Prostate gland (tissue), 2 donors: ENCODE data around the gene CALHM1. TPM values are rescaled to one million over a fixed set of nuclear protein-coding genes. Genes with fewer than 3 reads are reported as not detected.

Experiments
- DNase-seq: peaks from one replicate; pipeline ENCODE4 v3.0.0-alpha.2; 2019; ENCODE audit warnings: low spot score
- H3K27ac ChIP-seq, 2 donors: fragments of 200-600 bp; sonication (generic); 2 replicates each; pipeline ENCODE4 v1.5.1; 2017 to 2019
- H3K27me3 ChIP-seq: fragments of 200-600 bp; sonication (generic); replicated peaks from 2 replicates; pipeline ENCODE4 v1.5.1; 2019; ENCODE audit not compliant: insufficient read depth
- H3K36me3 ChIP-seq, 2 donors: fragments of 200-600 bp; sonication (generic); 1 replicate in 1 of 2; 2 replicates in 1 of 2; pipeline versions ENCODE4 v1.5.1 to v1.8.1; 2017 to 2019
- H3K4me1 ChIP-seq: fragments of 200-600 bp; sonication (generic); replicated peaks from 2 replicates; pipeline ENCODE4 v1.5.1; 2019
- H3K4me3 ChIP-seq, 2 donors: fragments of 200-600 bp; sonication (generic); 2 replicates each; pipeline ENCODE4 v1.5.1; 2017 to 2019
- H3K9me3 ChIP-seq: fragments of 200-600 bp; sonication (generic); 2 replicates; pipeline ENCODE4 v1.5.1; 2017
- POLR2A ChIP-seq: fragments of 450-650 bp; IDR thresholded peaks from one replicate; pipeline ENCODE4 v1.6.1; 2016; ENCODE audit warnings: antibody characterized with exemption, mild to moderate bottlenecking
- POLR2AphosphoS5 ChIP-seq: sonication (generic); formaldehyde crosslinking; IDR thresholded peaks from one replicate; pipeline ENCODE4 v1.6.1; 2017; ENCODE audit warnings: antibody characterized with exemption
- WGBS: methylation state at CpG from one replicate; pipeline ENCODE4 v1.1.5; 2018; 5-methylcytosine and 5-hydroxymethylcytosine counted together
- intact Hi-C: fragments of 100-400 bp; cut with DNase I; formaldehyde crosslinking; loops from one replicate; pipeline ENCODE4 v1.14.2; 2022
- total RNA-seq, 2 donors: library from RNA; depleted of rRNA; stranded (reverse); fragments of >200 nt; gene quantifications; one replicate each; pipeline ENCODE4 v1.1.0, GENCODE V29; 2016
- TF ChIP-seq, protein P1 (sequence below), 4 experiments: fragments of 200-600 bp in 2 of 4; fragments of 450-650 bp in 2 of 4; sonication (generic) in 2 of 4; IDR thresholded peaks; 1 replicate in 3 of 4; 2 replicates in 1 of 4; pipeline ENCODE4 v1.5.1; 2016 to 2019; ENCODE audit warnings: antibody characterized with exemption in 4 of 4, mild to moderate bottlenecking in 2 of 4, moderate library complexity in 2 of 4

Gene CALHM1
- total RNA-seq, 2 donors from 2014 or later = not detected

DNA sequence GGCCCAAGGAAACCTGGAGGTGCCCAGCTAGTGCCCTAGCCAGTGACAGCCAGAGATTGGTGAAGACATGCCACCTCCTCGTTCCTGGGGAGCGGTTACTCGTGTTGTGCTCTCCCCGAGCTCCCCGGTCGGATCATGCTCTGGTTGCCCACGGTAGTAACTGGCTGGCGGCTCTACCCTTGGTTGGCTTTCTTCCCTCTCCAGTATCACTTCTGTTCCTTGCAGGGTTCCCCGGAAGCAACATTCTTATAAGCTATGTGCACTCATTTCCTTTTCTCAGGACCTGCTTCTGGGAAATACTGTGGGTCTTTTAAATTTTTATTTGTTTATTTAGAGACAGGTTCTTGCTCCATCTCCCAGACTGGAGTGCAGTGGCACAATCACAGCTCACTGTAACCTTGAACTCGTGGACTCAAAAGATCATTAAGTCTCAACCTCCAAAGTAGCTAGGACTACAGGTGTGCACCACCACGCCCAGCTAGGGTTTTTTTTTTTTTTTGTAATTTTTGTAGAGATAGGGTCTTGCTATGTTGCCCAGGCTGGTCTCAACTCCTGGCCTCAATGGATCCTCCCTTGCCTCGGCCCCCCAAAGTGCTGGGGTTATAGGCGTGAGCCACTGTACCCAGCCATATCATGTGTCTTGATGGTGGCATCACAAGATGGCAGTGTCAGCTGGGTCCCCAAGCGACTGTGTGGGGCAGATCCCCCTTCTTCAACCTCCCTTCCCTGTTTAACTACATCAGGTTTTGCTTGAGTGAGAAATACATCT is 6.9 kb upstream of the CALHM1 start:
- Histone ChIP-seq H3K27ac (no peak overlapping the region), H3K27me3 (no peaks in the 10 kb centered on the region), H3K4me1 (no peaks in the 10 kb centered on the region), H3K36me3 (no peaks in the 10 kb centered on the region), H3K9me3 (no peaks in the 10 kb centered on the region), H3K4me3 (no peak overlapping the region)
- DNase-seq = no peak
- WGBS = 71% methylated on average over 14 of the region's 14 CpGs
- intact Hi-C loops = no loop called here
- TF ChIP-seq POLR2A (no peak), POLR2AphosphoS5 (no peak)
- TF ChIP-seq, protein P1, sequence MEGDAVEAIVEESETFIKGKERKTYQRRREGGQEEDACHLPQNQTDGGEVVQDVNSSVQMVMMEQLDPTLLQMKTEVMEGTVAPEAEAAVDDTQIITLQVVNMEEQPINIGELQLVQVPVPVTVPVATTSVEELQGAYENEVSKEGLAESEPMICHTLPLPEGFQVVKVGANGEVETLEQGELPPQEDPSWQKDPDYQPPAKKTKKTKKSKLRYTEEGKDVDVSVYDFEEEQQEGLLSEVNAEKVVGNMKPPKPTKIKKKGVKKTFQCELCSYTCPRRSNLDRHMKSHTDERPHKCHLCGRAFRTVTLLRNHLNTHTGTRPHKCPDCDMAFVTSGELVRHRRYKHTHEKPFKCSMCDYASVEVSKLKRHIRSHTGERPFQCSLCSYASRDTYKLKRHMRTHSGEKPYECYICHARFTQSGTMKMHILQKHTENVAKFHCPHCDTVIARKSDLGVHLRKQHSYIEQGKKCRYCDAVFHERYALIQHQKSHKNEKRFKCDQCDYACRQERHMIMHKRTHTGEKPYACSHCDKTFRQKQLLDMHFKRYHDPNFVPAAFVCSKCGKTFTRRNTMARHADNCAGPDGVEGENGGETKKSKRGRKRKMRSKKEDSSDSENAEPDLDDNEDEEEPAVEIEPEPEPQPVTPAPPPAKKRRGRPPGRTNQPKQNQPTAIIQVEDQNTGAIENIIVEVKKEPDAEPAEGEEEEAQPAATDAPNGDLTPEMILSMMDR (IDR thresholded peaks at IDR 0.05) = no peak

DNA sequence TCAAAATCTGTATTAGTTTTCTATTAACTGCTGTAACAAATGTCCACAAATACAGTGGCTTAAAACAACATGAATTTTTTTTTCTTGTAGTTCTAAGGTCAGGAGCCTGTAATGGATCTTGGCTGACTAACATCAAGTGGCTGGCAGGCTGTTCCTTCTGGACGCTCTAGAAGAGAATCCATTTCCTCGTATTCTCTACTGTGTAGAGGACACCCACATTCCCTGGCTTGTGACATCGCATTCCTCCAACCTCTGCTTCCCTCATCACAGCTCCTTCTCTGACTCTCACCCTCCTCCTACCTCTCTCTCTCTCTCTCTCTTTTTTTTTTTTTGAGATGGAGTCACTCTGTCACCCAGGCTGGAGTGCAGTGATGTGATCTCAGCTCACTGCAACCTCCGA is 4.8 kb upstream of the CALHM1 start:
- intact Hi-C loops = no loop called here
- DNase-seq = no peak

GRCh38 chr10:103459615-103460014 is 915 bp upstream of the CALHM1 start:
- H3K27ac ChIP-seq = no peak overlapping the region
- H3K4me1 ChIP-seq = no peaks in the 10 kb centered on the region
- H3K27me3 ChIP-seq = no peaks in the 10 kb centered on the region
- WGBS = 77% methylated on average over 4 of the region's 4 CpGs
- DNase-seq = no peak
- H3K9me3 ChIP-seq = no peaks in the 10 kb centered on the region
- no peak overlapping the region for H3K4me3 ChIP-seq
- TF ChIP-seq POLR2A (no peak), POLR2AphosphoS5 (no peak)
- TF ChIP-seq, protein P1 (IDR thresholded peaks at IDR 0.05) = no peak
- H3K36me3 ChIP-seq = no peaks in the 10 kb centered on the region
- intact Hi-C loops = no loop called here

More for the DNA sequence above, 4.8 kb upstream of the CALHM1 start:
- no peak overlapping the region for H3K4me3 ChIP-seq
- H3K27me3 ChIP-seq = no peaks in the 10 kb centered on the region
- 87% methylated on average over 4 of the region's 4 CpGs for WGBS
- H3K36me3 ChIP-seq = no peaks in the 10 kb centered on the region
- H3K27ac ChIP-seq = no peak overlapping the region
- TF ChIP-seq POLR2AphosphoS5 = no peak
- no peak for TF ChIP-seq POLR2A
- TF ChIP-seq, protein P1 (IDR thresholded peaks at IDR 0.05) = no peak
- H3K9me3 ChIP-seq = no peaks in the 10 kb centered on the region
- no peaks in the 10 kb centered on the region for H3K4me1 ChIP-seq

GRCh38 chr10:103457896-103458583 is 660 bp downstream of the CALHM1 start:
- 97% methylated on average over 39 of the region's 39 CpGs for WGBS
- Histone ChIP-seq H3K4me1 (no peaks in the 10 kb centered on the region), H3K27me3 (no peaks in the 10 kb centered on the region), H3K4me3 (no peak overlapping the region), H3K27ac (no peak overlapping the region), H3K9me3 (no peaks in the 10 kb centered on the region), H3K36me3 (no peaks in the 10 kb centered on the region)
- intact Hi-C loops = no loop called here
- DNase-seq = no peak
- TF ChIP-seq POLR2A (no peak), POLR2AphosphoS5 (no peak)
- TF ChIP-seq, protein P1 (IDR thresholded peaks at IDR 0.05) = no peak
